Keratinocyte (primary cell): ENCODE results near the gene NEXN. TPM values are rescaled to one million over a fixed set of nuclear protein-coding genes. Genes with fewer than 3 reads are reported as not detected.

ENCODE experiments used
- DNase-seq: peaks from one replicate; pipeline ENCODE4 v3.0.0-alpha.2; 2011; ENCODE audit warnings: low read depth, missing footprints, low spot score
- FAIRE-seq: peaks from 2 replicates; lab custom pipeline; 2011; peaks lifted over from hg19 to GRCh38; lab: Jason Lieb, UNC
- H2AFZ ChIP-seq: 2 replicates; pipeline ENCODE4 v1.6.0; 2012; ENCODE audit warnings: low read length, control low read depth, inconsistent platforms; ENCODE audit not compliant: control insufficient read depth
- H3K27ac ChIP-seq: 2 replicates; pipeline ENCODE4 v1.5.1; 2011; ENCODE audit warnings: low read length; ENCODE audit not compliant: control insufficient read depth, insufficient read depth
- H3K27me3 ChIP-seq: 3 replicates; pipeline ENCODE4 v1.6.0; 2011; ENCODE audit warnings: low read length; ENCODE audit not compliant: control insufficient read depth, insufficient read depth; ENCODE audit errors: extremely low read depth
- H3K36me3 ChIP-seq, 2 experiments: 2 replicates in 1 of 2; 3 replicates in 1 of 2; pipeline ENCODE4 v1.5.1; 2011; ENCODE audit warnings: low read length in 2 of 2, mild to moderate bottlenecking in 1 of 2; ENCODE audit not compliant: control insufficient read depth in 2 of 2, insufficient read depth in 2 of 2; ENCODE audit errors: extremely low read depth in 1 of 2
- H3K4me1 ChIP-seq: 3 replicates; pipeline ENCODE4 v1.5.1; 2011; ENCODE audit warnings: low read length; ENCODE audit not compliant: control insufficient read depth, insufficient read depth; ENCODE audit errors: extremely low read depth
- H3K4me2 ChIP-seq: 3 replicates; pipeline ENCODE4 v1.6.0; 2011; ENCODE audit warnings: low read depth, low read length; ENCODE audit not compliant: control insufficient read depth, insufficient read depth; ENCODE audit errors: extremely low read depth
- H3K4me3 ChIP-seq, 3 experiments: fragments of 200-600 bp in 1 of 3; sonication (generic) in 1 of 3; 2 replicates in 2 of 3; 3 replicates in 1 of 3; pipeline ENCODE4 v1.5.1; 2011 to 2016; ENCODE audit warnings: low read length in 3 of 3, mild to moderate bottlenecking in 3 of 3, control low read depth in 2 of 3, inconsistent platforms in 1 of 3, low read depth in 1 of 3, mixed read lengths in 1 of 3, mixed run types in 1 of 3, moderate library complexity in 1 of 3; ENCODE audit not compliant: control insufficient read depth in 2 of 3, insufficient read depth in 2 of 3; ENCODE audit errors: extremely low read depth in 1 of 3
- H3K79me2 ChIP-seq: 2 replicates; pipeline ENCODE4 v1.6.0; 2012; ENCODE audit warnings: low read length; ENCODE audit not compliant: control insufficient read depth, insufficient read depth
- H3K9ac ChIP-seq: 3 replicates; pipeline ENCODE4 v1.6.0; 2011; ENCODE audit warnings: low read length; ENCODE audit not compliant: control insufficient read depth, insufficient read depth; ENCODE audit errors: extremely low read depth
- H3K9me1 ChIP-seq: 3 replicates; pipeline ENCODE4 v1.6.0; 2011; ENCODE audit warnings: low read length; ENCODE audit not compliant: control insufficient read depth, insufficient read depth; ENCODE audit errors: extremely low read depth
- H3K9me3 ChIP-seq: 2 replicates; pipeline ENCODE4 v1.5.1; 2012; ENCODE audit warnings: low read depth, low read length; ENCODE audit not compliant: control insufficient read depth
- H4K20me1 ChIP-seq: 3 replicates; pipeline ENCODE4 v1.6.0; 2011; ENCODE audit warnings: low read length; ENCODE audit not compliant: control insufficient read depth, insufficient read depth; ENCODE audit errors: extremely low read depth
- CTCF ChIP-seq, 3 experiments: IDR thresholded peaks in 1 of 3; conservative IDR thresholded peaks in 1 of 3; optimal IDR thresholded peaks in 1 of 3; 2 replicates in 2 of 3; 3 replicates in 1 of 3; pipeline versions ENCODE3 to v1.5.1; 2011; ENCODE audit warnings: low read length in 3 of 3, mild to moderate bottlenecking in 3 of 3, moderate library complexity in 2 of 3, control low read depth in 1 of 3, inconsistent platforms in 1 of 3; ENCODE audit not compliant: insufficient read depth in 2 of 3; ENCODE audit errors: extremely low read depth in 1 of 3
- EZH2 ChIP-seq: IDR thresholded peaks from one replicate; pipeline ENCODE4 v1.6.1; 2012; ENCODE audit warnings: inconsistent platforms, mild to moderate bottlenecking, low read length, moderate library complexity
- dilution Hi-C: fragments of 300-500 bp; cut with MboI; formaldehyde crosslinking; loops from one replicate; pipeline ENCODE4 v1.7.0; 2020; ENCODE audit warnings: low sequenced_read_pairs; ENCODE audit not compliant: extremely low pct_ligation_motif_present
- polyA plus RNA-seq, 5 experiments: library from polyadenylated mRNA; depleted of rRNA in 3 of 5; stranded (reverse) in 3 of 5; stranded (forward) in 1 of 5; unstranded in 1 of 5; fragments of >200 nt; gene quantifications; 1 replicate in 1 of 5; 2 replicates in 3 of 5; 3 replicates in 1 of 5; pipeline versions ENCODE4 v1.2.1 to v1.2.3, GENCODE V29; 2011 to 2012; ENCODE audit warnings: missing spikeins in 2 of 5, low read depth in 1 of 5, low replicate concordance in 1 of 5

NEXN gene
- polyA plus RNA-seq, 1 donor (not counting 4 experiments of a cell fraction or from before 2014, with no cell fraction given): 2.3 TPM

- DNase-seq (no peak), FAIRE-seq (no peak)
- Histone ChIP-seq H3K4me3 (no peak overlapping the region), H3K9me1 (no peaks in the 10 kb centered on the region), H3K9ac (no peak overlapping the region), H3K4me2 (no peak overlapping the region), H3K27ac (no peak overlapping the region), H3K27me3 (no peaks in the 10 kb centered on the region), H4K20me1 (peaks cover 6% of the 10 kb centered on the region), H2AFZ (no peak overlapping the region), H3K36me3 (peaks cover 24 to 41% of the 10 kb centered on the region in 2 experiments), H3K4me1 (no peaks in the 10 kb centered on the region), H3K9me3 (no peaks in the 10 kb centered on the region), H3K79me2 (peaks cover 20% of the 10 kb centered on the region)
- dilution Hi-C loops: no loop called here
- TF ChIP-seq CTCF (optimal IDR thresholded peaks at IDR 0.05 in 1 of 3, IDR thresholded peaks at IDR 0.05 in 1 of 3, conservative IDR thresholded peaks at IDR 0.05 in 1 of 3; ENCODE audit: extremely low read depth in 1 of 3, insufficient read depth in 2 of 3, low read length in 3 of 3) (no peak), EZH2 (no peak)
Measured at GRCh38 chr1:77954521-77954920, 66.1 kb downstream of the NEXN start.

GRCh38 chr1:77955709-77956108 lies 67.3 kb downstream of the NEXN start:
- no peak overlapping the region for H3K4me3 ChIP-seq
- H3K9me3 ChIP-seq: no peaks in the 10 kb centered on the region
- H3K9ac ChIP-seq: no peak overlapping the region
- peaks cover 27% of the 10 kb centered on the region for H3K79me2 ChIP-seq
- no peak for FAIRE-seq
- H3K4me1 ChIP-seq: no peaks in the 10 kb centered on the region
- no peak for DNase-seq
- no peak overlapping the region for H3K27ac ChIP-seq
- no peak for TF ChIP-seq CTCF (optimal IDR thresholded peaks at IDR 0.05 in 1 of 3, IDR thresholded peaks at IDR 0.05 in 1 of 3, conservative IDR thresholded peaks at IDR 0.05 in 1 of 3; ENCODE audit: extremely low read depth in 1 of 3, insufficient read depth in 2 of 3, low read length in 3 of 3)
- TF ChIP-seq EZH2: no peak
- H3K4me2 ChIP-seq: no peak overlapping the region
- H3K36me3 ChIP-seq: peaks cover 26 to 53% of the 10 kb centered on the region in 2 experiments
- H2AFZ ChIP-seq: no peak overlapping the region
- H4K20me1 ChIP-seq: peaks cover 6% of the 10 kb centered on the region
- H3K9me1 ChIP-seq: no peaks in the 10 kb centered on the region
- dilution Hi-C loops: no loop called here
- no peaks in the 10 kb centered on the region for H3K27me3 ChIP-seq
